Fibroblast of mammary gland (primary cell): Measurements from ENCODE around the gene FAM81A.

Source experiments
- DNase-seq: peaks from one replicate; pipeline ENCODE4 v3.0.0-alpha.2; 2010; ENCODE audit warnings: low read depth
- H3K4me3 ChIP-seq: 2 replicates; pipeline ENCODE4 v1.5.1; 2011; ENCODE audit warnings: low read depth, mild to moderate bottlenecking, low read length, moderate library complexity; ENCODE audit not compliant: control insufficient read depth
- TF ChIP-seq, protein P1 (sequence below): conservative IDR thresholded peaks from 2 replicates; pipeline ENCODE4 v1.5.1; 2011; ENCODE audit warnings: low read depth, low read length, inconsistent platforms; ENCODE audit not compliant: control insufficient read depth, insufficient read depth

Gene FAM81A

DNA sequence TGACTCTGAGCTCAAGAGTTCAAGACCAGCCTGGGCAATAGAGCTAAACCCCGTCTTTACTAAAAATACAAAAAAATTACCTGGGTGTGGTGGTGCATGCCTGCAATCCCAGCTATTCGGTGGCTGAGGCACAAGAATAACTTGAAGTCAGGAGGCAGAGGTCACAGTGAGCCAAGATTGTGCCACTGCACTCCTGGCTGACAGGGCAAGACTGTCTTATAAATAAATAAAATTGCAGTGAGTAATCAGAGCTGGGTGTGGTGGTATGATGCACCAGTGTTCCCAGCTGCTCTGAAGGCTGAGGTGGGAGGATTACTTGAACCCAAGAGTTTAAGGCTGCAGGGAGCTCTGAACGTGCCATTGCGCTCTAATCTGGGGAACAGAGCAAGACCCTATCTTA is 117.7 kb downstream of the FAM81A start:
- TF ChIP-seq, protein P1, sequence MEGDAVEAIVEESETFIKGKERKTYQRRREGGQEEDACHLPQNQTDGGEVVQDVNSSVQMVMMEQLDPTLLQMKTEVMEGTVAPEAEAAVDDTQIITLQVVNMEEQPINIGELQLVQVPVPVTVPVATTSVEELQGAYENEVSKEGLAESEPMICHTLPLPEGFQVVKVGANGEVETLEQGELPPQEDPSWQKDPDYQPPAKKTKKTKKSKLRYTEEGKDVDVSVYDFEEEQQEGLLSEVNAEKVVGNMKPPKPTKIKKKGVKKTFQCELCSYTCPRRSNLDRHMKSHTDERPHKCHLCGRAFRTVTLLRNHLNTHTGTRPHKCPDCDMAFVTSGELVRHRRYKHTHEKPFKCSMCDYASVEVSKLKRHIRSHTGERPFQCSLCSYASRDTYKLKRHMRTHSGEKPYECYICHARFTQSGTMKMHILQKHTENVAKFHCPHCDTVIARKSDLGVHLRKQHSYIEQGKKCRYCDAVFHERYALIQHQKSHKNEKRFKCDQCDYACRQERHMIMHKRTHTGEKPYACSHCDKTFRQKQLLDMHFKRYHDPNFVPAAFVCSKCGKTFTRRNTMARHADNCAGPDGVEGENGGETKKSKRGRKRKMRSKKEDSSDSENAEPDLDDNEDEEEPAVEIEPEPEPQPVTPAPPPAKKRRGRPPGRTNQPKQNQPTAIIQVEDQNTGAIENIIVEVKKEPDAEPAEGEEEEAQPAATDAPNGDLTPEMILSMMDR, result no peak
- no peak overlapping the region for H3K4me3 ChIP-seq
- DNase-seq, result peak; percentile 29

DNA sequence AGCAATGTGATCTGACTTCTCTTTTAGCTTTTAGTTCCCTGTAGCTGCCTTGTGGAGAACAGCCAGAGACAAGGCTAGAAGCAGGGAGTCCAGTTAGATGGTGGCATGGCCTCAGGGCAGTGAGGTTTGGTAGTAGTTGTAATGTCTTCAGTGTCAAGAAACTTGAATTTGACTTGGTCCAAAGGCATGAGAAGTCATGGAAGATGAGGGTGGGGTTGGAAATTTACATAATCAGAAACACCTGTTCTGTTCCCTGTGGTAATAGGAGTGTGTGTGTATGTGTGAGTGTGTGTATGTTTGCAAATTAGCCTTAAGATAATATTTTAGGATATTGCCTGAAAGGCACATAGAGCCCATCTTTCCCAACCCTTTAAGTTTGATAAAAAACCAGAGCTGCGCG is 118.4 kb downstream of the FAM81A start:
- no peak overlapping the region for H3K4me3 ChIP-seq
- TF ChIP-seq, protein P1, result no peak
- peak; percentile 36 for DNase-seq

DNA sequence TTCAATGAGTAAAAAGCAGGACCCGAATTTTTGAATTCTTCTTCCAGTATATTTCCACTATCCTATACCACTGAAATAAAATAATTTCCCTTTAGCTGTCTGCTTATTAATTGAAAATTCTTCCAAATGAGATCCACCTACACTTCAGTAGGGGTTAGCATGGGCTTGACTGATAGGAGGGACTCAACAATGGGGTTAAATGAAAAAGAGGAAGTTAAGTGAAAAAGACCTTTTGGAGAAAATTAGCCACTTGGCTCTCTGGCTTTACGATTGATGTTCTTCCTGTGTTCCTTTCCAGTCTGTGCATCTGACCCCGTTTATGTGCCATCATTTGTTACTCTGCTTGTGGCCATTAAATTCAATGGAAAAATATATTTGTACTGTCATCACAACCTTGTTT is 119.6 kb downstream of the FAM81A start:
- no peak overlapping the region for H3K4me3 ChIP-seq
- TF ChIP-seq, protein P1, result no peak

DNA sequence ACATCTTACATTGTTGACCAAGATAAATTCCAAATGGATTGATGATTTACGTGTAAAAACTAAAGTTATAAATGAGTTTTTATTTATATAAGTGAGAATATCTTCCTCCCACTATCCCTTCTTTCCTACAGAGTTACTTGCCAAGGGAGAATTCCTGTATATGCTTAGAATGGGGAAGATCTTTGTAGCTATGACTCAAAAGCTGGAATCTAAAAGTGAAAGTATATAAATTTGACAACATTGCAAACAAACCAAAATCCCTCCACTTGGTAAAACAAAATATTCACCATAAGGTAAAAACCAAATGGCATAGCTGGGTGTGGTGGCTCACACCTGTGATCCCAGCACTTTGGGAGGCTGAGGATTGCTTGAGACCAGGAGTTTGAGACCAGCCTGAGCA is 120.9 kb downstream of the FAM81A start:
- DNase-seq, result no peak
- H3K4me3 ChIP-seq, result no peak overlapping the region

More for the DNA sequence above, 119.6 kb downstream of the FAM81A start:
- DNase-seq, result no peak

DNA sequence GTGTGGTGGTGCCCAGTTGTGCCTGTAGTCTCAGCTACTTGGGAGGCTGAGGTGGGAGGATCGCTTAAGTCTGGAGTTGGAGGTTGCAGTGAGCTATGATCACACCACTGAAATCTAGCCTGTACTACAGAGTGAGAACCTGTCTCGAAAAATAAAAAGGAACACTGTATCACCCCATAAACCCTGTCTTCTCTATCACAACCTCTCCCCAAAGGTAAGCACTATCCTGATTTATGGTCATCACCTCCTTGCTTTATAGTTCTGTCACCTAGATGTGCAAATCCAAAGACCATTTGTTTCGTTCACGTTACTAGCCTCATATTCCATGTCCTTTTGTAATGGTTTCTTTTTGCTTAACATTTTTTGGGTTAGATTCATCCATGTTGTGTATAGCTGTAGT is 123.6 kb downstream of the FAM81A start:
- DNase-seq, result no peak
- TF ChIP-seq, protein P1, result no peak
- H3K4me3 ChIP-seq, result no peak overlapping the region

More for the DNA sequence above, 120.9 kb downstream of the FAM81A start:
- TF ChIP-seq, protein P1, result no peak

DNA sequence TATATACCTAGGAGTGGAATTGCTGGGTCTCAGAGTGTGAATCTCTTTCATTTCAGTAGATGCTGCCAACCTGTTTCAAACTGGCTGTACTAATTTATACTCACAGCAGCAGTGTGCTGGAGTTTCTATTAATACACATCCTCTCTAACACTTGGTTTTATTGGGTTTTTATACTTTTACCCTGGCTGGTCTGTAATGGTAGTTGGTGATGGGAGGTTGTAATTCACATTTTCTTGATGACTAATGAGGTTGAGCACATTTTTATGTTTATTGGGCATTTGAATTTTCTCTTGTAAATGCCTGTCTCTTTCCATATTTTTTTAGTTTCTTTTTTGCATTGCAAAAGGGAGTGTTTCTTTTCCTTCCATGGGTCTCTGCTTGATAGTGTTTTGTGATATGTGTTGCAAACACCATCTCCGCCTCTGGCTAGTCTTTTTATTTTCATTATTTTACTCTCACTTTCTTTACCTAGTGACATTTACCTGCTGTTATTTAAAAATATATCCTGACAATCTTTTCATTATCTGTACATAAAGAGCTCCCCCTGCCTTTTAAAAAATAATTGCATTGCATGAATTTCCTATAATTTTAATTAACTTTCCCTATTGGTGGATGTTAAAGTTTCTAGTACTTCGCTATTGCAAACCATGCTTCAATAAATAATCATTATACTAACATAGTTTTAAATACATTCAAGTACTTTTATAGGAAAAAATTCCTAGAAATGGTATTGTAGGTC is 124.6 kb downstream of the FAM81A start:
- DNase-seq, result no peak
- TF ChIP-seq, protein P1, result peak; percentile 19

More for the DNA sequence above, 124.6 kb downstream of the FAM81A start:
- no peak overlapping the region for H3K4me3 ChIP-seq
